T-helper 2 cell treated with Interferon-gamma antibody and Interleukin-4, amounts not matched to agents 5 μg/mL and 100 μg/mL, for 36 hours (primary cell): ENCODE data around the gene CMSS1.

Source experiments
- DNase-seq: peaks from one replicate; pipeline ENCODE4 v3.0.0; 2021; ENCODE audit warnings: low spot score
- H3K27ac Mint-ChIP-seq: one replicate; pipeline ENCODE4 v1.8.0; 2021; ENCODE audit warnings: mild to moderate bottlenecking, mixed read lengths
- H3K27me3 Mint-ChIP-seq: one replicate; pipeline ENCODE4 v1.8.0; 2021; ENCODE audit warnings: low read depth, mixed read lengths
- H3K36me3 Mint-ChIP-seq: one replicate; pipeline ENCODE4 v1.8.0; 2021; ENCODE audit warnings: low read depth, mixed read lengths
- H3K4me1 Mint-ChIP-seq: one replicate; pipeline ENCODE4 v1.8.0; 2021; ENCODE audit warnings: low read depth, mixed read lengths
- H3K4me3 Mint-ChIP-seq: one replicate; pipeline ENCODE4 v1.8.0; 2022; ENCODE audit warnings: mild to moderate bottlenecking, moderate library complexity, mixed read lengths
- H3K9me3 Mint-ChIP-seq: one replicate; pipeline ENCODE4 v1.8.0; 2021; ENCODE audit warnings: mixed read lengths

Gene CMSS1

GRCh38 chr3:99879275-99879674, 61.6 kb downstream of the CMSS1 start:
- Mint-ChIP-seq H3K4me3 (no peak overlapping the region), H3K36me3 (no peaks in the 10 kb centered on the region), H3K9me3 (no peaks in the 10 kb centered on the region), H3K27ac (no peak overlapping the region), H3K4me1 (peaks cover 28% of the 10 kb centered on the region), H3K27me3 (peaks cover 4% of the 10 kb centered on the region)
- DNase-seq: no peak

- H3K4me1 Mint-ChIP-seq: peaks cover 47% of the 10 kb centered on the region
- no peak for DNase-seq
- no peak overlapping the region for H3K27ac Mint-ChIP-seq
- H3K9me3 Mint-ChIP-seq: peaks cover 3% of the 10 kb centered on the region
- H3K27me3 Mint-ChIP-seq: peaks cover 4% of the 10 kb centered on the region
- H3K4me3 Mint-ChIP-seq: no peak overlapping the region
- peaks cover 5% of the 10 kb centered on the region for H3K36me3 Mint-ChIP-seq
These were observed 63.5 kb downstream of the CMSS1 start for GRCh38 chr3:99881121-99881524.

- Mint-ChIP-seq H3K27me3 (no peaks in the 10 kb centered on the region), H3K4me3 (no peak overlapping the region), H3K27ac (no peak overlapping the region), H3K9me3 (peaks cover 7% of the 10 kb centered on the region), H3K36me3 (peaks cover 10% of the 10 kb centered on the region), H3K4me1 (peaks cover 41% of the 10 kb centered on the region)
- no peak for DNase-seq
These were observed 64.9 kb downstream of the CMSS1 start for GRCh38 chr3:99882436-99883137.

GRCh38 chr3:99883138-99883461, 65.4 kb downstream of the CMSS1 start:
- H3K27me3 Mint-ChIP-seq: no peaks in the 10 kb centered on the region
- no peak overlapping the region for H3K4me3 Mint-ChIP-seq
- no peak overlapping the region for H3K27ac Mint-ChIP-seq
- H3K9me3 Mint-ChIP-seq: peaks cover 7% of the 10 kb centered on the region
- H3K36me3 Mint-ChIP-seq: peaks cover 10% of the 10 kb centered on the region
- DNase-seq: no peak
- peaks cover 39% of the 10 kb centered on the region for H3K4me1 Mint-ChIP-seq

GRCh38 chr3:99883693-99884092, 66.0 kb downstream of the CMSS1 start:
- no peak for DNase-seq
- Mint-ChIP-seq H3K27me3 (no peaks in the 10 kb centered on the region), H3K27ac (no peak overlapping the region), H3K36me3 (peaks cover 10% of the 10 kb centered on the region), H3K9me3 (peaks cover 7% of the 10 kb centered on the region), H3K4me3 (no peak overlapping the region), H3K4me1 (peaks cover 36% of the 10 kb centered on the region)

- no peaks in the 10 kb centered on the region for H3K27me3 Mint-ChIP-seq
- no peak for DNase-seq
- peak overlapping the region; percentile 32 for H3K27ac Mint-ChIP-seq
- peaks cover 34% of the 10 kb centered on the region for H3K4me1 Mint-ChIP-seq
- peaks cover 10% of the 10 kb centered on the region for H3K36me3 Mint-ChIP-seq
- H3K9me3 Mint-ChIP-seq: peaks cover 7% of the 10 kb centered on the region
- H3K4me3 Mint-ChIP-seq: peak overlapping the region; percentile 63
These were observed 66.8 kb downstream of the CMSS1 start for GRCh38 chr3:99884484-99884883.

- no peak for DNase-seq
- H3K27ac Mint-ChIP-seq: peak overlapping the region; percentile 71
- H3K27me3 Mint-ChIP-seq: no peaks in the 10 kb centered on the region
- H3K36me3 Mint-ChIP-seq: peaks cover 10% of the 10 kb centered on the region
- H3K4me1 Mint-ChIP-seq: peaks cover 34% of the 10 kb centered on the region
- peaks cover 7% of the 10 kb centered on the region for H3K9me3 Mint-ChIP-seq
- H3K4me3 Mint-ChIP-seq: peak overlapping the region; percentile 63
These were observed 67.4 kb downstream of the CMSS1 start for GRCh38 chr3:99885085-99885484.

GRCh38 chr3:99885851-99886250, 68.2 kb downstream of the CMSS1 start:
- Mint-ChIP-seq H3K36me3 (peaks cover 12% of the 10 kb centered on the region), H3K4me1 (peaks cover 34% of the 10 kb centered on the region), H3K27ac (peak overlapping the region; percentile 58)

GRCh38 chr3:99891610-99892285, 74.1 kb downstream of the CMSS1 start:
- Mint-ChIP-seq H3K27ac (no peak overlapping the region), H3K9me3 (peaks cover 3% of the 10 kb centered on the region), H3K4me1 (peaks cover 15% of the 10 kb centered on the region), H3K36me3 (peaks cover 8% of the 10 kb centered on the region), H3K4me3 (no peak overlapping the region), H3K27me3 (no peaks in the 10 kb centered on the region)
- DNase-seq: no peak

More at GRCh38 chr3:99885851-99886250, 68.2 kb downstream of the CMSS1 start:
- no peaks in the 10 kb centered on the region for H3K27me3 Mint-ChIP-seq
- H3K4me3 Mint-ChIP-seq: peak overlapping the region; percentile 50
- no peak for DNase-seq
- peaks cover 7% of the 10 kb centered on the region for H3K9me3 Mint-ChIP-seq

- Mint-ChIP-seq H3K27me3 (no peaks in the 10 kb centered on the region), H3K9me3 (peaks cover under 1% of the 10 kb centered on the region), H3K36me3 (peaks cover 4% of the 10 kb centered on the region), H3K4me1 (peaks cover 15% of the 10 kb centered on the region), H3K4me3 (no peak overlapping the region), H3K27ac (no peak overlapping the region)
- no peak for DNase-seq
These were observed 74.7 kb downstream of the CMSS1 start for GRCh38 chr3:99892332-99892731.

- H3K9me3 Mint-ChIP-seq: no peaks in the 10 kb centered on the region
- no peak overlapping the region for H3K4me3 Mint-ChIP-seq
- no peak overlapping the region for H3K27ac Mint-ChIP-seq
- no peak for DNase-seq
- H3K4me1 Mint-ChIP-seq: peaks cover 16% of the 10 kb centered on the region
- no peaks in the 10 kb centered on the region for H3K27me3 Mint-ChIP-seq
- peaks cover 4% of the 10 kb centered on the region for H3K36me3 Mint-ChIP-seq
These were observed 77.6 kb downstream of the CMSS1 start for GRCh38 chr3:99895131-99895696.

GRCh38 chr3:99895703-99896441, 78.2 kb downstream of the CMSS1 start:
- no peak overlapping the region for H3K27ac Mint-ChIP-seq
- peaks cover 16% of the 10 kb centered on the region for H3K4me1 Mint-ChIP-seq
- H3K36me3 Mint-ChIP-seq: peaks cover 2% of the 10 kb centered on the region
- no peaks in the 10 kb centered on the region for H3K27me3 Mint-ChIP-seq
- DNase-seq: no peak
- H3K9me3 Mint-ChIP-seq: no peaks in the 10 kb centered on the region
- H3K4me3 Mint-ChIP-seq: no peak overlapping the region

GRCh38 chr3:99896482-99896881, 78.8 kb downstream of the CMSS1 start:
- DNase-seq: no peak
- H3K27me3 Mint-ChIP-seq: no peaks in the 10 kb centered on the region
- no peak overlapping the region for H3K27ac Mint-ChIP-seq

GRCh38 chr3:99899603-99900002, 81.9 kb downstream of the CMSS1 start:
- peaks cover 4% of the 10 kb centered on the region for H3K36me3 Mint-ChIP-seq
- no peak for DNase-seq
- H3K4me1 Mint-ChIP-seq: peaks cover 31% of the 10 kb centered on the region
- no peaks in the 10 kb centered on the region for H3K9me3 Mint-ChIP-seq
- no peaks in the 10 kb centered on the region for H3K27me3 Mint-ChIP-seq
- no peak overlapping the region for H3K27ac Mint-ChIP-seq
- H3K4me3 Mint-ChIP-seq: no peak overlapping the region

More at GRCh38 chr3:99896482-99896881, 78.8 kb downstream of the CMSS1 start:
- Mint-ChIP-seq H3K4me3 (no peak overlapping the region), H3K36me3 (peaks cover 2% of the 10 kb centered on the region), H3K4me1 (peaks cover 20% of the 10 kb centered on the region), H3K9me3 (no peaks in the 10 kb centered on the region)
